WTC11 (cell line): Measurements from ENCODE around the gene DAND5. TPM values are rescaled to one million over a fixed set of nuclear protein-coding genes. Genes with fewer than 3 reads are reported as not detected.
A peak's percentile ranks its signal among the peaks of the same experiment; 100 is the strongest.

Source experiments
- ATAC-seq: fragments of 200-7000 bp; cut with Tn5 transposase; 2 replicates; pipeline ENCODE4 v1.10.0; 2021; ENCODE audit warnings: mild to moderate bottlenecking, moderate library complexity
- CTCF ChIA-PET: fragments of 300-600 bp; sonication (Branson Sonifier 250); formaldehyde crosslinking; loops from one replicate; lab custom pipeline; 2021; ENCODE audit warnings: antibody characterized with exemption; lab: Charles Lee
- POLR2A ChIA-PET: fragments of 350-600 bp; sonication (Branson Sonifier 250); formaldehyde crosslinking; loops from one replicate; lab custom pipeline; 2021; ENCODE audit warnings: antibody characterized with exemption; lab: Charles Lee
- DNase-seq: peaks from one replicate; pipeline ENCODE4 v3.0.0; 2021; ENCODE audit warnings: low spot score
- H3K27ac Mint-ChIP-seq: 2 replicates; pipeline ENCODE4 v1.8.0; 2021; ENCODE audit warnings: mixed read lengths
- H3K27me3 Mint-ChIP-seq: 2 replicates; pipeline ENCODE4 v1.8.0; 2021; ENCODE audit warnings: low read depth, mild to moderate bottlenecking, moderate library complexity, mixed read lengths
- H3K36me3 Mint-ChIP-seq: 2 replicates; pipeline ENCODE4 v1.8.0; 2021; ENCODE audit warnings: mixed read lengths
- H3K4me1 Mint-ChIP-seq: 2 replicates; pipeline ENCODE4 v1.8.0; 2022; ENCODE audit warnings: mixed read lengths
- H3K4me3 Mint-ChIP-seq: 2 replicates; pipeline ENCODE4 v1.8.0; 2021; ENCODE audit warnings: mild to moderate bottlenecking, moderate library complexity, mixed read lengths
- H3K9me3 Mint-ChIP-seq: 2 replicates; pipeline ENCODE4 v1.8.0; 2021; ENCODE audit warnings: mixed read lengths
- CBFB ChIP-seq: sonication (generic); formaldehyde crosslinking; IDR thresholded peaks from 2 replicates; pipeline ENCODE4 v1.8.1; 2022; ENCODE audit warnings: mild to moderate bottlenecking, low read depth, missing genetic modification reagents
- FOXK1 ChIP-seq: sonication (generic); formaldehyde crosslinking; IDR thresholded peaks from 2 replicates; pipeline ENCODE4 v1.8.0; 2022; ENCODE audit warnings: mild to moderate bottlenecking, moderate library complexity, missing genetic modification reagents
- IRF2 ChIP-seq: sonication (generic); formaldehyde crosslinking; IDR thresholded peaks from 2 replicates; pipeline ENCODE4 v1.8.0; 2022; ENCODE audit warnings: low read depth, missing genetic modification reagents, borderline replicate concordance
- JUN ChIP-seq: sonication (generic); formaldehyde crosslinking; IDR thresholded peaks from 2 replicates; pipeline ENCODE4 v1.8.0; 2023; ENCODE audit warnings: mild to moderate bottlenecking, missing genetic modification reagents
- NFE2L1 ChIP-seq: sonication (generic); formaldehyde crosslinking; IDR thresholded peaks from 2 replicates; pipeline ENCODE4 v1.8.1; 2023; ENCODE audit warnings: missing genetic modification reagents
- NFYB ChIP-seq: sonication (generic); formaldehyde crosslinking; conservative IDR thresholded peaks from 2 replicates; pipeline ENCODE4 v1.8.0; 2022; ENCODE audit warnings: low read depth, missing genetic modification reagents
- RELA ChIP-seq: sonication (generic); formaldehyde crosslinking; IDR thresholded peaks from 2 replicates; pipeline ENCODE4 v1.8.1; 2022; ENCODE audit warnings: missing genetic modification reagents, mild to moderate bottlenecking, borderline replicate concordance
- total RNA-seq: library from RNA; stranded (reverse); gene quantifications from 3 replicates; pipeline ENCODE4 v1.2.3, GENCODE V29; 2021
- TF ChIP-seq, protein P1 (sequence below): sonication (generic); formaldehyde crosslinking; IDR thresholded peaks from 2 replicates; pipeline ENCODE4 v1.8.1; 2023; ENCODE audit warnings: mild to moderate bottlenecking, missing genetic modification reagents
- TF ChIP-seq, protein P2 (sequence below): fragments of 250-450 bp; sonication (Bioruptor Pico); IDR thresholded peaks from 2 replicates; pipeline ENCODE4 v1.8.0; 2021; ENCODE audit warnings: mild to moderate bottlenecking
- TF ChIP-seq, protein P3 (sequence below): sonication (generic); formaldehyde crosslinking; IDR thresholded peaks from 2 replicates; pipeline ENCODE4 v1.8.0; 2023; ENCODE audit warnings: missing genetic modification reagents, mild to moderate bottlenecking, borderline replicate concordance
- TF ChIP-seq, protein P4 (sequence below): sonication (generic); formaldehyde crosslinking; conservative IDR thresholded peaks from 2 replicates; pipeline ENCODE4 v1.8.1; 2023; ENCODE audit warnings: mild to moderate bottlenecking, low read depth, missing genetic modification reagents, moderate library complexity

The DAND5 gene
- total RNA-seq, 1 experiment from 2014 or later, result 0.22 TPM

DNA sequence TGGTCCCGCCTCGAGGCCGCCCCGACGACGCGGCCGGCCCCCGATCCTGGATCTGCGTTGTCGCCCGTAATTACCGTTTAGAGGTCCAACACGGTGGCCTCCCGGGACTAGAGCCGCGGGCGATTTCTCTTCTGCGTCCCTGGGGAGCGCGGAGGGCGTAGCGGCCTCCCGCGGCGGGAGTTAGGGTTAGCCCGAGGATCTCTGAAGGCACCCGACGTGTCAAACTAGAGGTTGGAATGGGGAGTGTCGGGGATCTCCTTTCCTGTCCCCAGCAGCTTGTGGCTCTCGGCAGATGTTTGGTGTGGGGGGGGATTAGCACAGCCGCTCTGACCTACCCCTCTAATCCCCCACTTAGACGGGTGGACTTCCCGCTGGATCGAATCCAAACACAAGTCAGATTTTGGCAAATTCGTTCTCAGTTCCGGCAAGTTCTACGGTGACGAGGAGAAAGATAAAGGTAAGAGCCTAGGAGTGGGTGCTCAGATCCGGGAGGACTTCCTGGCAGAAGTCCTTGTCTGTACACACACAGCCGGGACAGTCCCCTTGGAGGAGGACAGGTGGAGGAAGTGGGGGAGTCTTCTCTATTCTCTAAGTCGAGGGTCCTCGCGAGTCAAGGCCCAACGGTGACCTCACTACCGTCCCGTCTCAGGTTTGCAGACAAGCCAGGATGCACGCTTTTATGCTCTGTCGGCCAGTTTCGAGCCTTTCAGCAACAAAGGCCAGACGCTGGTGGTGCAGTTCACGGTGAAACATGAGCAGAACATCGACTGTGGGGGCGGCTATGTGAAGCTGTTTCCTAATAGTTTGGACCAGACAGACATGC, 30.4 kb upstream of the DAND5 start:
- POLR2A ChIA-PET, result interaction anchor here (2.0 kb wide), 1 partner anchor 54 kb away, joined by 13 read pairs; no protein-coding TSS in a partner anchor
- no peak for TF ChIP-seq JUN (CRISPR knock-in tag)
- TF ChIP-seq CBFB (CRISPR knock-in tag), result no peak
- TF ChIP-seq, protein P1, sequence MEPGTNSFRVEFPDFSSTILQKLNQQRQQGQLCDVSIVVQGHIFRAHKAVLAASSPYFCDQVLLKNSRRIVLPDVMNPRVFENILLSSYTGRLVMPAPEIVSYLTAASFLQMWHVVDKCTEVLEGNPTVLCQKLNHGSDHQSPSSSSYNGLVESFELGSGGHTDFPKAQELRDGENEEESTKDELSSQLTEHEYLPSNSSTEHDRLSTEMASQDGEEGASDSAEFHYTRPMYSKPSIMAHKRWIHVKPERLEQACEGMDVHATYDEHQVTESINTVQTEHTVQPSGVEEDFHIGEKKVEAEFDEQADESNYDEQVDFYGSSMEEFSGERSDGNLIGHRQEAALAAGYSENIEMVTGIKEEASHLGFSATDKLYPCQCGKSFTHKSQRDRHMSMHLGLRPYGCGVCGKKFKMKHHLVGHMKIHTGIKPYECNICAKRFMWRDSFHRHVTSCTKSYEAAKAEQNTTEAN (CRISPR knock-in tag), result 0 out of 2 replicates have a peak, but pooled peaks have one; percentile 65
- no peak for TF ChIP-seq RELA (CRISPR knock-in tag)
- TF ChIP-seq NFE2L1 (CRISPR knock-in tag), result no peak
- no peak for TF ChIP-seq FOXK1 (CRISPR knock-in tag)
- TF ChIP-seq, protein P2, sequence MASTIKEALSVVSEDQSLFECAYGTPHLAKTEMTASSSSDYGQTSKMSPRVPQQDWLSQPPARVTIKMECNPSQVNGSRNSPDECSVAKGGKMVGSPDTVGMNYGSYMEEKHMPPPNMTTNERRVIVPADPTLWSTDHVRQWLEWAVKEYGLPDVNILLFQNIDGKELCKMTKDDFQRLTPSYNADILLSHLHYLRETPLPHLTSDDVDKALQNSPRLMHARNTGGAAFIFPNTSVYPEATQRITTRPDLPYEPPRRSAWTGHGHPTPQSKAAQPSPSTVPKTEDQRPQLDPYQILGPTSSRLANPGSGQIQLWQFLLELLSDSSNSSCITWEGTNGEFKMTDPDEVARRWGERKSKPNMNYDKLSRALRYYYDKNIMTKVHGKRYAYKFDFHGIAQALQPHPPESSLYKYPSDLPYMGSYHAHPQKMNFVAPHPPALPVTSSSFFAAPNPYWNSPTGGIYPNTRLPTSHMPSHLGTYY (CRISPR knock-in tag), result no peak
- TF ChIP-seq, protein P3, sequence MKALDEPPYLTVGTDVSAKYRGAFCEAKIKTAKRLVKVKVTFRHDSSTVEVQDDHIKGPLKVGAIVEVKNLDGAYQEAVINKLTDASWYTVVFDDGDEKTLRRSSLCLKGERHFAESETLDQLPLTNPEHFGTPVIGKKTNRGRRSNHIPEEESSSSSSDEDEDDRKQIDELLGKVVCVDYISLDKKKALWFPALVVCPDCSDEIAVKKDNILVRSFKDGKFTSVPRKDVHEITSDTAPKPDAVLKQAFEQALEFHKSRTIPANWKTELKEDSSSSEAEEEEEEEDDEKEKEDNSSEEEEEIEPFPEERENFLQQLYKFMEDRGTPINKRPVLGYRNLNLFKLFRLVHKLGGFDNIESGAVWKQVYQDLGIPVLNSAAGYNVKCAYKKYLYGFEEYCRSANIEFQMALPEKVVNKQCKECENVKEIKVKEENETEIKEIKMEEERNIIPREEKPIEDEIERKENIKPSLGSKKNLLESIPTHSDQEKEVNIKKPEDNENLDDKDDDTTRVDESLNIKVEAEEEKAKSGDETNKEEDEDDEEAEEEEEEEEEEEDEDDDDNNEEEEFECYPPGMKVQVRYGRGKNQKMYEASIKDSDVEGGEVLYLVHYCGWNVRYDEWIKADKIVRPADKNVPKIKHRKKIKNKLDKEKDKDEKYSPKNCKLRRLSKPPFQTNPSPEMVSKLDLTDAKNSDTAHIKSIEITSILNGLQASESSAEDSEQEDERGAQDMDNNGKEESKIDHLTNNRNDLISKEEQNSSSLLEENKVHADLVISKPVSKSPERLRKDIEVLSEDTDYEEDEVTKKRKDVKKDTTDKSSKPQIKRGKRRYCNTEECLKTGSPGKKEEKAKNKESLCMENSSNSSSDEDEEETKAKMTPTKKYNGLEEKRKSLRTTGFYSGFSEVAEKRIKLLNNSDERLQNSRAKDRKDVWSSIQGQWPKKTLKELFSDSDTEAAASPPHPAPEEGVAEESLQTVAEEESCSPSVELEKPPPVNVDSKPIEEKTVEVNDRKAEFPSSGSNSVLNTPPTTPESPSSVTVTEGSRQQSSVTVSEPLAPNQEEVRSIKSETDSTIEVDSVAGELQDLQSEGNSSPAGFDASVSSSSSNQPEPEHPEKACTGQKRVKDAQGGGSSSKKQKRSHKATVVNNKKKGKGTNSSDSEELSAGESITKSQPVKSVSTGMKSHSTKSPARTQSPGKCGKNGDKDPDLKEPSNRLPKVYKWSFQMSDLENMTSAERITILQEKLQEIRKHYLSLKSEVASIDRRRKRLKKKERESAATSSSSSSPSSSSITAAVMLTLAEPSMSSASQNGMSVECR, result no peak; the same call in 1 of the 2 replicates
- TF ChIP-seq, all 79 proteins: peak for 1
- ATAC-seq (no peak), DNase-seq (no peak)
- Mint-ChIP-seq H3K4me1 (peaks cover 32% of the 10 kb centered on the region), H3K27me3 (no peaks in the 10 kb centered on the region; the same call in 1 of the 2 replicates), H3K36me3 (peaks cover 56% of the 10 kb centered on the region), H3K27ac (peak overlapping the region; percentile 90), H3K9me3 (no peaks in the 10 kb centered on the region), H3K4me3 (peak overlapping the region; percentile 99)
- CTCF ChIA-PET, result no interaction called here

DNA sequence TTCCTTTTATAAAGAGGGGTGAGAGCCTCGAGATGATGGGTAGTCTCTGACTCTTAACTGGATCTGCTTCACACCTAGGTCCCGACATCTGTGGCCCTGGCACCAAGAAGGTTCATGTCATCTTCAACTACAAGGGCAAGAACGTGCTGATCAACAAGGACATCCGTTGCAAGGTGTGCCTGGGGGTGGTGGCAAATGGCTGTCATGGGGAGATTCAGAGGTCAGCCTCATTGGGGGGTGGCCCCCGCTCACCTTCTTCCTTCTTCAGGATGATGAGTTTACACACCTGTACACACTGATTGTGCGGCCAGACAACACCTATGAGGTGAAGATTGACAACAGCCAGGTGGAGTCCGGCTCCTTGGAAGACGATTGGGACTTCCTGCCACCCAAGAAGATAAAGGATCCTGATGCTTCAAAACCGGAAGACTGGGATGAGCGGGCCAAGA, 29.4 kb upstream of the DAND5 start:
- no peak for ATAC-seq
- TF ChIP-seq IRF2 (CRISPR knock-in tag) (no peak), NFYB (no peak)
- TF ChIP-seq, protein P4, sequence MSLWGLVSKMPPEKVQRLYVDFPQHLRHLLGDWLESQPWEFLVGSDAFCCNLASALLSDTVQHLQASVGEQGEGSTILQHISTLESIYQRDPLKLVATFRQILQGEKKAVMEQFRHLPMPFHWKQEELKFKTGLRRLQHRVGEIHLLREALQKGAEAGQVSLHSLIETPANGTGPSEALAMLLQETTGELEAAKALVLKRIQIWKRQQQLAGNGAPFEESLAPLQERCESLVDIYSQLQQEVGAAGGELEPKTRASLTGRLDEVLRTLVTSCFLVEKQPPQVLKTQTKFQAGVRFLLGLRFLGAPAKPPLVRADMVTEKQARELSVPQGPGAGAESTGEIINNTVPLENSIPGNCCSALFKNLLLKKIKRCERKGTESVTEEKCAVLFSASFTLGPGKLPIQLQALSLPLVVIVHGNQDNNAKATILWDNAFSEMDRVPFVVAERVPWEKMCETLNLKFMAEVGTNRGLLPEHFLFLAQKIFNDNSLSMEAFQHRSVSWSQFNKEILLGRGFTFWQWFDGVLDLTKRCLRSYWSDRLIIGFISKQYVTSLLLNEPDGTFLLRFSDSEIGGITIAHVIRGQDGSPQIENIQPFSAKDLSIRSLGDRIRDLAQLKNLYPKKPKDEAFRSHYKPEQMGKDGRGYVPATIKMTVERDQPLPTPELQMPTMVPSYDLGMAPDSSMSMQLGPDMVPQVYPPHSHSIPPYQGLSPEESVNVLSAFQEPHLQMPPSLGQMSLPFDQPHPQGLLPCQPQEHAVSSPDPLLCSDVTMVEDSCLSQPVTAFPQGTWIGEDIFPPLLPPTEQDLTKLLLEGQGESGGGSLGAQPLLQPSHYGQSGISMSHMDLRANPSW (CRISPR knock-in tag), result no peak
- TF ChIP-seq, all 79 proteins: peak for 0

More for the DNA sequence above, 29.4 kb upstream of the DAND5 start:
- H3K27ac Mint-ChIP-seq, result peak overlapping the region; percentile 89
- H3K4me1 Mint-ChIP-seq, result peaks cover 30% of the 10 kb centered on the region
- no peak for DNase-seq
- no peaks in the 10 kb centered on the region for H3K9me3 Mint-ChIP-seq
- H3K27me3 Mint-ChIP-seq, result no peaks in the 10 kb centered on the region; the same call in 1 of the 2 replicates
- ChIA-PET CTCF (no interaction called here), POLR2A (no interaction called here)
- H3K4me3 Mint-ChIP-seq, result peak overlapping the region; percentile 99
- H3K36me3 Mint-ChIP-seq, result peaks cover 62% of the 10 kb centered on the region
